ENCODE results near the gene TSGA10IP. TPM values are rescaled to one million over a fixed set of nuclear protein-coding genes. Genes with fewer than 3 reads are reported as not detected.
A peak's percentile ranks its signal among the peaks of the same experiment; 100 is the strongest.

TSGA10IP gene
- total and polyA plus RNA-seq, 7 experiments from 2014 or later, result 0.64 TPM; not detected in 6

- no peaks in the 10 kb centered on the region for H3K27me3 ChIP-seq (ENCODE audit: control insufficient read depth in 2 of 2, insufficient read depth in 2 of 2, low read length in 2 of 2)
- Mint-ChIP-seq H3K36me3 (peaks cover 0 to 10% (median 0%) of the 10 kb centered on the region in 5 donors), H3K27ac (no peak overlapping the region), H3K4me3 (no peak overlapping the region), H3K27me3 (no peaks in the 10 kb centered on the region), H3K9me3 (peaks cover 0 to 2% (median 0%) of the 10 kb centered on the region in 11 donors), H3K4me1 (peaks cover 0 to 5% (median 0%) of the 10 kb centered on the region in 7 donors)
- H3K9me3 ChIP-seq (ENCODE audit: control insufficient read depth in 2 of 3, low read length in 3 of 3), result no peaks in the 10 kb centered on the region
- ChIA-PET POLR2A (no interaction called here), CTCF (interaction anchor here (1.0 kb wide), 1 partner anchor 99 kb away, joined by 3 read pairs; no protein-coding TSS in a partner anchor)
- no peak for DNase-seq
- no peak for ATAC-seq
- no peak overlapping the region for H3K27ac ChIP-seq (ENCODE audit: low read depth, low read length)
- no peak overlapping the region for H3K4me3 ChIP-seq (ENCODE audit: low read length)
- intact Hi-C loops (cut with micrococcal nuclease), result no loop called here
- no peaks in the 10 kb centered on the region for H3K4me1 ChIP-seq (ENCODE audit: control insufficient read depth in 2 of 2, insufficient read depth in 2 of 2, low read length in 2 of 2)
- H3K36me3 ChIP-seq (ENCODE audit: control insufficient read depth in 2 of 3, insufficient read depth in 3 of 3, low read length in 3 of 3), result peaks cover 0 to 17% (median 0%) of the 10 kb centered on the region in 3 experiments
Observed at GRCh38 chr11:65982824-65983588, 37.7 kb downstream of the TSGA10IP start.

GRCh38 chr11:65983589-65983987, 38.3 kb downstream of the TSGA10IP start:
- H3K4me1 Mint-ChIP-seq, result peaks cover 0 to 6% (median 0%) of the 10 kb centered on the region in 7 donors
- H3K36me3 ChIP-seq (ENCODE audit: control insufficient read depth in 2 of 3, insufficient read depth in 3 of 3, low read length in 3 of 3), result peaks cover 0 to 12% (median 0%) of the 10 kb centered on the region in 3 experiments
- H3K9me3 Mint-ChIP-seq, result peaks cover 0 to 2% (median 0%) of the 10 kb centered on the region in 11 donors
- ATAC-seq, result no peak
- no peak overlapping the region for H3K27ac Mint-ChIP-seq
- POLR2A ChIA-PET, result interaction anchor here (1.3 kb wide), 1 partner anchor 26 kb away, joined by 3 read pairs; no protein-coding TSS in a partner anchor
- H3K27me3 Mint-ChIP-seq, result no peaks in the 10 kb centered on the region
- no peak for DNase-seq
- no peaks in the 10 kb centered on the region for H3K27me3 ChIP-seq (ENCODE audit: control insufficient read depth in 2 of 2, insufficient read depth in 2 of 2, low read length in 2 of 2)
- H3K9me3 ChIP-seq (ENCODE audit: control insufficient read depth in 2 of 3, low read length in 3 of 3), result no peaks in the 10 kb centered on the region
- H3K4me1 ChIP-seq (ENCODE audit: control insufficient read depth in 2 of 2, insufficient read depth in 2 of 2, low read length in 2 of 2), result no peaks in the 10 kb centered on the region
- no peak overlapping the region for H3K27ac ChIP-seq (ENCODE audit: low read depth, low read length)
- intact Hi-C loops (cut with micrococcal nuclease), result no loop called here
- H3K4me3 Mint-ChIP-seq, result no peak overlapping the region
- CTCF ChIA-PET, result interaction anchor here (1.0 kb wide), 1 partner anchor 100 kb away, joined by 3 read pairs; no protein-coding TSS in a partner anchor
- H3K4me3 ChIP-seq (ENCODE audit: low read length), result no peak overlapping the region
- H3K36me3 Mint-ChIP-seq, result peaks cover 0 to 6% (median 0%) of the 10 kb centered on the region in 5 donors

GRCh38 chr11:65987336-65987735, 42.1 kb downstream of the TSGA10IP start:
- Mint-ChIP-seq H3K27me3 (no peaks in the 10 kb centered on the region), H3K36me3 (peaks cover 0 to 1% (median 0%) of the 10 kb centered on the region in 5 donors), H3K27ac (no peak overlapping the region), H3K4me3 (no peak overlapping the region), H3K4me1 (peaks cover 5 to 7% (median 6%) of the 10 kb centered on the region in 7 donors), H3K9me3 (peaks cover 0 to 2% (median 0%) of the 10 kb centered on the region in 11 donors)
- Histone ChIP-seq H3K27ac (ENCODE audit: low read depth, low read length) (no peak overlapping the region), H3K4me3 (ENCODE audit: low read length) (no peak overlapping the region), H3K36me3 (ENCODE audit: control insufficient read depth in 2 of 3, insufficient read depth in 3 of 3, low read length in 3 of 3) (no peaks in the 10 kb centered on the region), H3K4me1 (ENCODE audit: control insufficient read depth in 2 of 2, insufficient read depth in 2 of 2, low read length in 2 of 2) (no peaks in the 10 kb centered on the region), H3K27me3 (ENCODE audit: control insufficient read depth in 2 of 2, insufficient read depth in 2 of 2, low read length in 2 of 2) (no peaks in the 10 kb centered on the region), H3K9me3 (ENCODE audit: control insufficient read depth in 2 of 3, low read length in 3 of 3) (no peaks in the 10 kb centered on the region)
- ChIA-PET POLR2A (interaction anchor here (1.3 to 1.5 kb wide), 2 partner anchors 103 to 275 kb away, joined by 4 read pairs; partner anchors contain the start of gene KAT5), CTCF (interaction anchor here (8.8 kb wide), 1 partner anchor 102 kb away, joined by 85 read pairs; no protein-coding TSS in a partner anchor)
- intact Hi-C loops (cut with micrococcal nuclease), result no loop called here
- ATAC-seq (no peak), DNase-seq (no peak)

GRCh38 chr11:65988791-65989592, 43.7 kb downstream of the TSGA10IP start:
- peak; percentile 66 to 95 (median 91) for DNase-seq
- Mint-ChIP-seq H3K4me1 (peaks cover 5 to 7% (median 6%) of the 10 kb centered on the region in 7 donors), H3K27ac (peak overlapping the region; percentile 0 to 90 (median 74)), H3K9me3 (peaks cover 0 to 2% (median 0%) of the 10 kb centered on the region in 11 donors), H3K27me3 (no peaks in the 10 kb centered on the region), H3K4me3 (no peak overlapping the region), H3K36me3 (peaks cover 0 to 3% (median 0%) of the 10 kb centered on the region in 5 donors)
- ATAC-seq, result peak; percentile 100
- no peak overlapping the region for H3K27ac ChIP-seq (ENCODE audit: low read depth, low read length)
- CTCF ChIA-PET, result interaction anchor here (0.6 to 8.8 kb wide), 11 partner anchors 29 to 277 kb away, joined by 3 to 85 read pairs (median 3); partner anchors contain the start of genes CCDC85B, FIBP and KAT5
- POLR2A ChIA-PET, result interaction anchor here (1.2 to 1.5 kb wide), 3 partner anchors 98 to 277 kb away, joined by 4 to 5 read pairs (median 4); partner anchors contain the start of genes CCDC85B and KAT5
- no peaks in the 10 kb centered on the region for H3K36me3 ChIP-seq (ENCODE audit: control insufficient read depth in 2 of 3, insufficient read depth in 3 of 3, low read length in 3 of 3)
- H3K9me3 ChIP-seq (ENCODE audit: control insufficient read depth in 2 of 3, low read length in 3 of 3), result no peaks in the 10 kb centered on the region
- no peaks in the 10 kb centered on the region for H3K27me3 ChIP-seq (ENCODE audit: control insufficient read depth in 2 of 2, insufficient read depth in 2 of 2, low read length in 2 of 2)
- no peak overlapping the region for H3K4me3 ChIP-seq (ENCODE audit: low read length)
- no peaks in the 10 kb centered on the region for H3K4me1 ChIP-seq (ENCODE audit: control insufficient read depth in 2 of 2, insufficient read depth in 2 of 2, low read length in 2 of 2)
- intact Hi-C loops (cut with micrococcal nuclease), result loop anchor here (1.0 to 2.0 kb wide), 16 partner anchors 13 to 363 kb away; partner anchors contain the start of genes AP5B1 (in 2 of the 2), CFL1 (in 2 of the 2), FIBP (in 2 of the 2) and BANF1 (in 1 of the 2)

GRCh38 chr11:65992056-65992455, 46.8 kb downstream of the TSGA10IP start:
- peaks cover 4 to 10% (median 5%) of the 10 kb centered on the region in 5 donors for H3K36me3 Mint-ChIP-seq
- Histone ChIP-seq H3K27me3 (ENCODE audit: control insufficient read depth in 2 of 2, insufficient read depth in 2 of 2, low read length in 2 of 2) (no peaks in the 10 kb centered on the region), H3K4me3 (ENCODE audit: low read length) (no peak overlapping the region), H3K36me3 (ENCODE audit: control insufficient read depth in 2 of 3, insufficient read depth in 3 of 3, low read length in 3 of 3) (peaks cover 0 to 9% (median 0%) of the 10 kb centered on the region in 3 experiments), H3K9me3 (ENCODE audit: control insufficient read depth in 2 of 3, low read length in 3 of 3) (no peaks in the 10 kb centered on the region), H3K4me1 (ENCODE audit: control insufficient read depth in 2 of 2, insufficient read depth in 2 of 2, low read length in 2 of 2) (no peaks in the 10 kb centered on the region), H3K27ac (ENCODE audit: low read depth, low read length) (no peak overlapping the region)
- ChIA-PET POLR2A (interaction anchor here (0.7 to 1.5 kb wide), 6 partner anchors 20 to 500 kb away, joined by 3 to 4 read pairs (median 3); partner anchors contain the start of genes CCDC85B and CST6), CTCF (interaction anchor here (0.6 to 8.8 kb wide), 6 partner anchors 30 to 582 kb away, joined by 3 to 85 read pairs (median 4); partner anchors contain the start of genes FIBP and KAT5)
- peaks cover 2 to 10% (median 7%) of the 10 kb centered on the region in 7 donors for H3K4me1 Mint-ChIP-seq
- ATAC-seq (no peak), DNase-seq (no peak)
- H3K27ac Mint-ChIP-seq, result peak overlapping the region in 3 of 9 donors; percentile 24 to 56 (median 50)
- intact Hi-C loops (cut with micrococcal nuclease), result no loop called here
- no peaks in the 10 kb centered on the region for H3K27me3 Mint-ChIP-seq
- peaks cover 0 to 2% (median 0%) of the 10 kb centered on the region in 11 donors for H3K9me3 Mint-ChIP-seq
- no peak overlapping the region for H3K4me3 Mint-ChIP-seq

- Mint-ChIP-seq H3K36me3 (peaks cover 11 to 38% (median 22%) of the 10 kb centered on the region in 5 donors), H3K4me1 (peaks cover 15 to 47% (median 35%) of the 10 kb centered on the region in 7 donors), H3K4me3 (peak overlapping the region in 1 of 10 donors; percentile 30), H3K9me3 (peaks cover 0 to 2% (median 0%) of the 10 kb centered on the region in 11 donors), H3K27me3 (no peaks in the 10 kb centered on the region), H3K27ac (peak overlapping the region in 3 of 9 donors; percentile 20 to 77 (median 24))
- POLR2A ChIA-PET, result no interaction called here
- H3K36me3 ChIP-seq (ENCODE audit: control insufficient read depth in 2 of 3, insufficient read depth in 3 of 3, low read length in 3 of 3), result peaks cover 5 to 49% (median 23%) of the 10 kb centered on the region in 3 experiments
- DNase-seq (no peak), ATAC-seq (no peak)
- no peaks in the 10 kb centered on the region for H3K9me3 ChIP-seq (ENCODE audit: control insufficient read depth in 2 of 3, low read length in 3 of 3)
- H3K27me3 ChIP-seq (ENCODE audit: control insufficient read depth in 2 of 2, insufficient read depth in 2 of 2, low read length in 2 of 2), result no peaks in the 10 kb centered on the region
- CTCF ChIA-PET, result no interaction called here
- H3K4me1 ChIP-seq (ENCODE audit: control insufficient read depth in 2 of 2, insufficient read depth in 2 of 2, low read length in 2 of 2), result peaks cover 5 to 7% of the 10 kb centered on the region in 2 donors
- no peak overlapping the region for H3K4me3 ChIP-seq (ENCODE audit: low read length)
- intact Hi-C loops (cut with micrococcal nuclease), result no loop called here
- no peak overlapping the region for H3K27ac ChIP-seq (ENCODE audit: low read depth, low read length)
Observed at GRCh38 chr11:65997286-65997685, 52.0 kb downstream of the TSGA10IP start.

Data from naive thymus-derived CD4-positive, alpha-beta T cell (primary cell).